HL-60 (cell line): ENCODE results near the gene IFNE.
"Not testable (repeated sequence)": the region's sequence is repeated elsewhere in the genome, so short reads cannot be mapped to it uniquely, and the experiment has no call there.

Experiments
- DNase-seq, 2 experiments: peaks; one replicate each; pipeline ENCODE4 v3.0.0-alpha.2; 2010 to 2020; ENCODE audit warnings: low read depth in 1 of 2, low spot score in 1 of 2
- H3K27ac ChIP-seq: fragments of 250-450 bp; sonication (Bioruptor Pico); replicated peaks from 2 replicates; pipeline ENCODE4 v1.5.1; 2020; ENCODE audit warnings: mild to moderate bottlenecking, moderate library complexity
- H3K27me3 ChIP-seq: fragments of 250-450 bp; sonication (Bioruptor Pico); 2 replicates; pipeline ENCODE4 v1.5.1; 2021; ENCODE audit warnings: mild to moderate bottlenecking, moderate library complexity; ENCODE audit not compliant: insufficient read depth, poor library complexity, severe bottlenecking
- H3K4me3 ChIP-seq: replicated peaks from 2 replicates; pipeline ENCODE4 v1.5.1; 2011; ENCODE audit warnings: mild to moderate bottlenecking, control low read depth, low read length; ENCODE audit not compliant: insufficient read depth
- GABPA ChIP-seq: IDR thresholded peaks from 2 replicates; pipeline ENCODE4 v1.6.1; 2012; ENCODE audit warnings: low read depth
- POLR2AphosphoS5 ChIP-seq: IDR thresholded peaks from 2 replicates; pipeline ENCODE4 v1.6.1; 2012; ENCODE audit warnings: low read depth
- SPI1 ChIP-seq: IDR thresholded peaks from 2 replicates; pipeline ENCODE4 v1.6.1; 2012; ENCODE audit warnings: low read depth, mild to moderate bottlenecking, borderline replicate concordance
- TF ChIP-seq, protein P1 (sequence below): IDR thresholded peaks from one replicate; pipeline ENCODE4 v1.5.1; 2011; ENCODE audit warnings: low read length, control low read depth, inconsistent platforms; ENCODE audit not compliant: insufficient read depth
- TF ChIP-seq, protein P2 (sequence below): IDR thresholded peaks from 2 replicates; pipeline ENCODE4 v1.6.1; 2012; ENCODE audit warnings: low read depth; ENCODE audit not compliant: insufficient replicate concordance

IFNE gene

DNA sequence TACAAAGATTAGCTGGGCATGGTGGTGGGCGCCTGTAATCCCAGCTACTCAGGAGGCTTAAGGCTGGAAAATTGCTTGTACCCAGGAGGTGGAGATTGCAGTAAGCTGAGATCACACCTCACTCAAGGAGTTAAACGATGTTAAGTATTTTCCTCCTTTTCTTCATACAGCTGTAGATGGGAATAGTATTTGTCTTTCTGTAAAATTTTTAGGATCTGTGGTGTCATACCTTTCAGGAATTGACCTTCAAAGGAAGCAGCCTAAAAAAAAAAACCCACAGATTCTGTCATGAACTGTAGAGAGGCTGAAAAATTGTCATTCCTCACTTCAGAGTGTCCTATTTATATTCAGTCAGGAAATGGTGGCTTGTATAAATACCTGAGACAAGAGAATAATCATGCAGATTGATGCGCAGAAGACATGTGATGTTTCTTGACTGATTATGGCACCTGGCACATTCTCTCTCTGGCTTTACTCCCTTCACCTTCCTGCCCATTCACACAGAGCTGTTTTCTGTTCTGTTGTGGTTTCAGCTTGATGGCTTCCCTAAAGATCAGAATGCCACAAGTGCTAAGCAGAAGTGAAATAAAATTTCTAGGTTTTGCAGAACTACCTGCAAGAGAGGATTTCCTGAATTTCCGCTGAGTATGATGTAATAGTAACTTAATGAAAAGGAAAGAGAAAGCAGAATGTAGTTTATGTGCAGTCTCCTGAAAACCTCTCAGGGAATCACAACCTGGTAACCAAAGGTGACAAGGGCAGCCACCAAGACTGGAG, 38.1 kb downstream of the IFNE start:
- peak in 1 of 2 experiments; percentile 57 for DNase-seq
- H3K27ac ChIP-seq: no peak overlapping the region
- no peak overlapping the region for H3K4me3 ChIP-seq
- H3K27me3 ChIP-seq: no peaks in the 10 kb centered on the region
- TF ChIP-seq, protein P1, sequence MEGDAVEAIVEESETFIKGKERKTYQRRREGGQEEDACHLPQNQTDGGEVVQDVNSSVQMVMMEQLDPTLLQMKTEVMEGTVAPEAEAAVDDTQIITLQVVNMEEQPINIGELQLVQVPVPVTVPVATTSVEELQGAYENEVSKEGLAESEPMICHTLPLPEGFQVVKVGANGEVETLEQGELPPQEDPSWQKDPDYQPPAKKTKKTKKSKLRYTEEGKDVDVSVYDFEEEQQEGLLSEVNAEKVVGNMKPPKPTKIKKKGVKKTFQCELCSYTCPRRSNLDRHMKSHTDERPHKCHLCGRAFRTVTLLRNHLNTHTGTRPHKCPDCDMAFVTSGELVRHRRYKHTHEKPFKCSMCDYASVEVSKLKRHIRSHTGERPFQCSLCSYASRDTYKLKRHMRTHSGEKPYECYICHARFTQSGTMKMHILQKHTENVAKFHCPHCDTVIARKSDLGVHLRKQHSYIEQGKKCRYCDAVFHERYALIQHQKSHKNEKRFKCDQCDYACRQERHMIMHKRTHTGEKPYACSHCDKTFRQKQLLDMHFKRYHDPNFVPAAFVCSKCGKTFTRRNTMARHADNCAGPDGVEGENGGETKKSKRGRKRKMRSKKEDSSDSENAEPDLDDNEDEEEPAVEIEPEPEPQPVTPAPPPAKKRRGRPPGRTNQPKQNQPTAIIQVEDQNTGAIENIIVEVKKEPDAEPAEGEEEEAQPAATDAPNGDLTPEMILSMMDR: no peak
- TF ChIP-seq SPI1: peak; percentile 77

DNA sequence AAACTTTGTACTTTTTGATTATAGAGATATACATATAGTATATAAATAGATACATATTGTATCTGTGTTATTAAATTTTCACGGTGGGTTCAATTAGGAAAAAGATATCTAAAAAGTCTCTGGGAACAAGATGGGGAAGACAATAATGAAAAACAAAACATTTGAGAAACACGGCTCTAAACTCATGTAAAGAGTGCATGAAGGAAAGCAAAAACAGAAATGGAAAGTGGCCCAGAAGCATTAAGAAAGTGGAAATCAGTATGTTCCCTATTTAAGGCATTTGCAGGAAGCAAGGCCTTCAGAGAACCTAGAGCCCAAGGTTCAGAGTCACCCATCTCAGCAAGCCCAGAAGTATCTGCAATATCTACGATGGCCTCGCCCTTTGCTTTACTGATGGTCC, 42.0 kb downstream of the IFNE start, which contains the start of gene IFNA1:
Gene IFNA1 (plus strand): TSS at position 301 of the 400 bp plus-strand sequence. CDS start 69 bp downstream, at position 370.
- no peak for DNase-seq

DNA sequence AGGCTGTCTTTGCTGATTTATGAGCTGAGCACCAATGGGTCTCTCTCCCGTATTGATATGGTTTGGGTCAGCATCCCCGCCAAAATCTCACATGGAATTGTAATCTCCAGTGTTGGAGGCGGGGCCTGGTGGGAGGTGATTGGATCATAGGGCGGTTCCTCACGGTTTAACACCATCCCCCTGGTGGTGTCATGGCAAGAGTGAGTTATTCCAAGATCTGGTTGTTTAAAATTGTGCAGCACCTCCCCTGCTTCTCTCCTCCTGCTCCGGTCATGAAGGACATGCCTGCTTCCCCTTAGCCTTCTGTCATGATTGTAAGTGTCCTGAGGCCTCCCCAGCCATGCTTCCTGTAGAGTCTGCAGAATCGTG, 47.1 kb downstream of the IFNE start:
- not testable (repeated sequence) for H3K27ac ChIP-seq, DNase-seq, H3K4me3 ChIP-seq, H3K27me3 ChIP-seq

More for the DNA sequence above, 42.0 kb downstream of the IFNE start, which contains the start of gene IFNA1:
- TF ChIP-seq, protein P1: no peak
- TF ChIP-seq GABPA (no peak), SPI1 (no peak), POLR2AphosphoS5 (no peak)
- TF ChIP-seq, protein P2, sequence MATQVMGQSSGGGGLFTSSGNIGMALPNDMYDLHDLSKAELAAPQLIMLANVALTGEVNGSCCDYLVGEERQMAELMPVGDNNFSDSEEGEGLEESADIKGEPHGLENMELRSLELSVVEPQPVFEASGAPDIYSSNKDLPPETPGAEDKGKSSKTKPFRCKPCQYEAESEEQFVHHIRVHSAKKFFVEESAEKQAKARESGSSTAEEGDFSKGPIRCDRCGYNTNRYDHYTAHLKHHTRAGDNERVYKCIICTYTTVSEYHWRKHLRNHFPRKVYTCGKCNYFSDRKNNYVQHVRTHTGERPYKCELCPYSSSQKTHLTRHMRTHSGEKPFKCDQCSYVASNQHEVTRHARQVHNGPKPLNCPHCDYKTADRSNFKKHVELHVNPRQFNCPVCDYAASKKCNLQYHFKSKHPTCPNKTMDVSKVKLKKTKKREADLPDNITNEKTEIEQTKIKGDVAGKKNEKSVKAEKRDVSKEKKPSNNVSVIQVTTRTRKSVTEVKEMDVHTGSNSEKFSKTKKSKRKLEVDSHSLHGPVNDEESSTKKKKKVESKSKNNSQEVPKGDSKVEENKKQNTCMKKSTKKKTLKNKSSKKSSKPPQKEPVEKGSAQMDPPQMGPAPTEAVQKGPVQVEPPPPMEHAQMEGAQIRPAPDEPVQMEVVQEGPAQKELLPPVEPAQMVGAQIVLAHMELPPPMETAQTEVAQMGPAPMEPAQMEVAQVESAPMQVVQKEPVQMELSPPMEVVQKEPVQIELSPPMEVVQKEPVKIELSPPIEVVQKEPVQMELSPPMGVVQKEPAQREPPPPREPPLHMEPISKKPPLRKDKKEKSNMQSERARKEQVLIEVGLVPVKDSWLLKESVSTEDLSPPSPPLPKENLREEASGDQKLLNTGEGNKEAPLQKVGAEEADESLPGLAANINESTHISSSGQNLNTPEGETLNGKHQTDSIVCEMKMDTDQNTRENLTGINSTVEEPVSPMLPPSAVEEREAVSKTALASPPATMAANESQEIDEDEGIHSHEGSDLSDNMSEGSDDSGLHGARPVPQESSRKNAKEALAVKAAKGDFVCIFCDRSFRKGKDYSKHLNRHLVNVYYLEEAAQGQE: no peak
- no peak within 1 kb of the TSS for H3K27ac ChIP-seq
- H3K27me3 ChIP-seq: no peaks in the 10 kb centered on the region
- H3K4me3 ChIP-seq: no peak within 1 kb of the TSS

DNA sequence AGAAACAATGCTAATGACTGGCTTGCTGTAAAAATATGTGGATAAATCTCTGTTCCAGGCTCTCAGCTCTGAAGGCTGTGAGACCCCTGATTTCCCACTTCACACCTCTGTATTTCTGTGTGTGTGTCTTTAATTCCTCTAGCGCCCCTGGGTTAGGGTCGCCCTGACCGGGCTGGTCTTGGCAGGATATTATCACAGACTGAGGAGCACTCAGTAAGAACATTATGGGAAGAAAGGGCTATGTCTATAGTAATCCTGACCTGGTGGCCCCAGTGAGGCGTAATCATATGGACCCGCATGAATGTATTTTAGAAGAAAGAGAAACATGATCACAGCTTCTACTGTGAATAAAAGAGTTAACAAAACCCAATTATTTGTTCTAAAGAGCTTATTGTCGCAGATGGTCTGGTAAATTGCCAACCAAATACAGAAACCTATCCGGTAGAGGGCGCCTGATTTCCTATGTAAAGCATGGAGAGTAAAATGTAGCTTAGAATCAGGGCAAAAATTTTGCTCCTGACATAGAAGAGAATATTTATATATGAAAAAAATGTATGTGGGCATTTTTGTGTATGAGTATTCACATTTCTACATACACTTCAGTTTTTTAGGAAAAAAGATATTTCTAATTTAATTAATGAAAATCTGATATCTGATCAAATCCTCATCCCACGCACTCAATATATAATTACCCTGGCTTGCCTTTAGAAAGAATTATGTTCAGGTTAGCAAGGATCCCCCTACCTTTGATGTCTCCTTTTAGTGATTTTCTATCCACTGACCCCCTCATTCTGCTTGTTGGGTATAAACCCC, 47.7 kb downstream of the IFNE start:
- TF ChIP-seq, protein P2: no peak
- TF ChIP-seq, protein P1: no peak
- Histone ChIP-seq H3K27ac (no peak overlapping the region), H3K4me3 (no peak overlapping the region), H3K27me3 (no peaks in the 10 kb centered on the region)
- no peak for DNase-seq
